K562 (cell line): Measurements from ENCODE around the gene SLC25A45. TPM values are rescaled to one million over a fixed set of nuclear protein-coding genes. Genes with fewer than 3 reads are reported as not detected.

Experiments
- ATF1 ChIP-seq, 2 experiments: fragments of 450-650 bp in 1 of 2; IDR thresholded peaks; 2 replicates each; pipeline ENCODE4 v1.6.1; 2016; ENCODE audit warnings: missing compliant biosample characterization in 1 of 2, missing genetic modification characterization in 1 of 2
- ATF4 ChIP-seq: fragments of 450-650 bp; formaldehyde crosslinking; IDR thresholded peaks from 2 replicates; pipeline ENCODE4 v1.4.0; 2022; ENCODE audit warnings: mild to moderate bottlenecking, moderate library complexity
- CEBPB ChIP-seq: fragments of 450-650 bp; IDR thresholded peaks from 2 replicates; pipeline ENCODE4 v1.6.1; 2016; ENCODE audit warnings: missing genetic modification characterization, missing compliant biosample characterization
- CSDE1 ChIP-seq, 2 experiments: fragments of 450-650 bp; IDR thresholded peaks; 2 replicates each; pipeline ENCODE4 v1.6.1; 2016; ENCODE audit warnings: mild to moderate bottlenecking in 1 of 2
- ETV1 ChIP-seq: fragments of 450-650 bp; conservative IDR thresholded peaks from 2 replicates; pipeline ENCODE4 v1.6.1; 2016; ENCODE audit warnings: missing genetic modification characterization, control low read depth, low read depth, missing compliant biosample characterization
- FOXM1 ChIP-seq, 2 experiments: fragments of 450-650 bp in 1 of 2; sonication (generic) in 1 of 2; formaldehyde crosslinking in 1 of 2; IDR thresholded peaks; 2 replicates each; pipeline versions ENCODE4 v1.6.1 to v1.9.0; 2017 to 2022; ENCODE audit warnings: low read depth in 2 of 2, mild to moderate bottlenecking in 2 of 2, missing genetic modification reagents in 1 of 2, moderate library complexity in 1 of 2
- GABPB1 ChIP-seq: sonication (generic); formaldehyde crosslinking; IDR thresholded peaks from 2 replicates; pipeline ENCODE4 v1.8.0; 2022; ENCODE audit warnings: mild to moderate bottlenecking, missing genetic modification reagents
- MNT ChIP-seq, 2 experiments: fragments of 450-650 bp; conservative IDR thresholded peaks; 2 replicates each; pipeline ENCODE4 v1.6.1; 2017; ENCODE audit warnings: mild to moderate bottlenecking in 2 of 2, moderate library complexity in 2 of 2
- RBM15 ChIP-seq: fragments of 200-400 bp; formaldehyde crosslinking; IDR thresholded peaks from 2 replicates; pipeline ENCODE4 v1.6.1; 2018; ENCODE audit warnings: mild to moderate bottlenecking, low read length, moderate library complexity; ENCODE audit not compliant: insufficient read depth
- RBM39 ChIP-seq: fragments of 200-400 bp; formaldehyde crosslinking; optimal IDR thresholded peaks from 2 replicates; pipeline ENCODE3; 2018; ENCODE audit warnings: low read depth, low read length
- RFX5 ChIP-seq: IDR thresholded peaks from 2 replicates; pipeline ENCODE4 v1.6.1; 2011; ENCODE audit warnings: low read depth, mild to moderate bottlenecking, improper control_type of control experiment, low read length
- ZBTB1 ChIP-seq: sonication (generic); formaldehyde crosslinking; IDR thresholded peaks from 2 replicates; pipeline ENCODE4 v1.8.1; 2023; ENCODE audit warnings: missing genetic modification reagents, low read depth, mild to moderate bottlenecking, borderline replicate concordance
- ZNF121 ChIP-seq: sonication (generic); formaldehyde crosslinking; conservative IDR thresholded peaks from 2 replicates; pipeline ENCODE4 v1.8.0; 2022; ENCODE audit warnings: missing genetic modification reagents
- ZNF324 ChIP-seq: fragments of 250-450 bp; sonication (Bioruptor Pico); IDR thresholded peaks from 2 replicates; pipeline ENCODE4 v1.4.0; 2020; ENCODE audit warnings: mild to moderate bottlenecking
- ZNF778 ChIP-seq: fragments of 450-650 bp; formaldehyde crosslinking; IDR thresholded peaks from 2 replicates; pipeline ENCODE4 v1.4.0; 2020; ENCODE audit warnings: mild to moderate bottlenecking, moderate library complexity
- polyA plus RNA-seq, 8 experiments: library from polyadenylated mRNA; depleted of rRNA in 4 of 8; stranded (reverse) in 5 of 8; unstranded in 3 of 8; fragments of >200 nt; fragmentation: Nextera tagmentation in 2 of 8; fragmentation: Illumina TruSeq in 1 of 8; extraction: Ambion mirVana in 2 of 8; extraction: Trizol in 1 of 8; gene quantifications; 2 replicates each; pipeline versions ENCODE4 v1.2.1 to v1.2.3, GENCODE V29; 2011 to 2014; ENCODE audit warnings: inconsistent platforms in 1 of 8, missing spikeins in 1 of 8
- total RNA-seq, 7 experiments: library from RNA; depleted of rRNA in 6 of 7; stranded (reverse); fragments of >200 nt in 6 of 7; fragmentation: Illumina TruSeq in 2 of 7; extraction: Trizol in 2 of 7; gene quantifications; 2 replicates each; pipeline versions ENCODE4 v1.2.1 to v1.2.3, GENCODE V29; 2011 to 2021; ENCODE audit warnings: low replicate concordance in 1 of 7
- TF ChIP-seq, protein P1 (sequence below): sonication (generic); IDR thresholded peaks from 2 replicates; pipeline ENCODE4 v1.6.1; 2016
- TF ChIP-seq, protein P2 (sequence below): fragments of 450-650 bp; IDR thresholded peaks from 2 replicates; pipeline ENCODE4 v1.6.1; 2017; ENCODE audit warnings: mild to moderate bottlenecking, moderate library complexity
- TF ChIP-seq, protein P3 (sequence below): sonication (generic); formaldehyde crosslinking; IDR thresholded peaks from 2 replicates; pipeline ENCODE4 v1.8.1; 2023; ENCODE audit warnings: mild to moderate bottlenecking, missing genetic modification reagents
- TF ChIP-seq, protein P4 (sequence below), 2 experiments: fragments of 450-650 bp; IDR thresholded peaks; 2 replicates each; pipeline ENCODE4 v1.6.1; 2016

SLC25A45 gene
- total and polyA plus RNA-seq, 9 of the 15 experiments (the other 6 are each of a cell fraction or from before 2014, with no cell fraction given), result 0.15 to 2.3 (median 0.68) TPM

DNA sequence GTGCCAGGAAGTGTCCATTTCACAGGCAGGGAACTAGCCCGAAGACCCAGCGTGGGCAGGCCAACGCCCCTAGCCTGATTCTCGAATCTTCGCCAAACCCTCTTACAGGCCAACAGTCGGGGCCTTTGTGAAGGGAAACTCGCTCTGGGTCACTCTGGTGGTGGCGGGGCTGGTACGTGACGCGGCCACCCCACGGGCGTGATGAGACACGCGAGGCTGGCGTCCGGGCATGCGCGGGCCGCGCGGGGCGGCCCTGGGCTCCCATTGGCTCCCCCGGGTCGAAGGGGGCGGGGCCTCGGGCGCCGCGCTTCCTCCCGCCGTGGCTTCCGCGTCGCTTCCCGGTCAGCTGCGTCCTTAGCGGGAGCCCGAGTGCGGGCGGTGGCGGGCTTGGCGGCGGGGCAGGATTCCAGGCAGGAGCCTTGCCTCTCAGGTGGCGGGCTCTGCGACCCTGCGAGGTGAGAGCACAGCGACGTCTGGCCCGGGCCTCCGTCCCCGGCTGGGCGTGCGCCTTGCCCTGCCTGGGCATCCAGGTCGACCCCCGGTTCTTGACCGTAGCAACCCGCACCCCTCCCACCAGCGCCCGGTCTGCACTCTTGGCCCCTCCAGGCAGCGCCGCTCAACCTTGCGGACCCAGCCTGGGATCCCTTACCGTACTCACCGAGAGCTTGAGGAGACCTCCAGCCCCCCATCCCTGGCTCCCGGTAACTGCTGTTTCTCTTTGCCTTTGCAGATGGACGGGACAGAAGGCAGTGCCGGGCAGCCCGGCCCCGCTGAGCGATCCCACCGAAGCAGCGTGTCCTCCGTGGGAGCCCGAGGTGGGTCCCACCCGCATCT, 4.1 kb upstream of the SLC25A45 start, which contains the start of gene FRMD8 (continued):
- TF ChIP-seq, protein P1, sequence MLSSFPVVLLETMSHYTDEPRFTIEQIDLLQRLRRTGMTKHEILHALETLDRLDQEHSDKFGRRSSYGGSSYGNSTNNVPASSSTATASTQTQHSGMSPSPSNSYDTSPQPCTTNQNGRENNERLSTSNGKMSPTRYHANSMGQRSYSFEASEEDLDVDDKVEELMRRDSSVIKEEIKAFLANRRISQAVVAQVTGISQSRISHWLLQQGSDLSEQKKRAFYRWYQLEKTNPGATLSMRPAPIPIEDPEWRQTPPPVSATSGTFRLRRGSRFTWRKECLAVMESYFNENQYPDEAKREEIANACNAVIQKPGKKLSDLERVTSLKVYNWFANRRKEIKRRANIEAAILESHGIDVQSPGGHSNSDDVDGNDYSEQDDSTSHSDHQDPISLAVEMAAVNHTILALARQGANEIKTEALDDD, result no peak
- TF ChIP-seq FOXM1 (IDR thresholded peaks at IDR 0.05; ENCODE audit: low read depth), result no peak
- TF ChIP-seq FOXM1 (CRISPR knock-in tag; IDR thresholded peaks at IDR 0.05; ENCODE audit: low read depth), result peak; percentile 59; the same call in 1 of the 2 replicates
- TF ChIP-seq, protein P2, sequence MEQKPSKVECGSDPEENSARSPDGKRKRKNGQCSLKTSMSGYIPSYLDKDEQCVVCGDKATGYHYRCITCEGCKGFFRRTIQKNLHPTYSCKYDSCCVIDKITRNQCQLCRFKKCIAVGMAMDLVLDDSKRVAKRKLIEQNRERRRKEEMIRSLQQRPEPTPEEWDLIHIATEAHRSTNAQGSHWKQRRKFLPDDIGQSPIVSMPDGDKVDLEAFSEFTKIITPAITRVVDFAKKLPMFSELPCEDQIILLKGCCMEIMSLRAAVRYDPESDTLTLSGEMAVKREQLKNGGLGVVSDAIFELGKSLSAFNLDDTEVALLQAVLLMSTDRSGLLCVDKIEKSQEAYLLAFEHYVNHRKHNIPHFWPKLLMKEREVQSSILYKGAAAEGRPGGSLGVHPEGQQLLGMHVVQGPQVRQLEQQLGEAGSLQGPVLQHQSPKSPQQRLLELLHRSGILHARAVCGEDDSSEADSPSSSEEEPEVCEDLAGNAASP, result no peak
- TF ChIP-seq, protein P3, sequence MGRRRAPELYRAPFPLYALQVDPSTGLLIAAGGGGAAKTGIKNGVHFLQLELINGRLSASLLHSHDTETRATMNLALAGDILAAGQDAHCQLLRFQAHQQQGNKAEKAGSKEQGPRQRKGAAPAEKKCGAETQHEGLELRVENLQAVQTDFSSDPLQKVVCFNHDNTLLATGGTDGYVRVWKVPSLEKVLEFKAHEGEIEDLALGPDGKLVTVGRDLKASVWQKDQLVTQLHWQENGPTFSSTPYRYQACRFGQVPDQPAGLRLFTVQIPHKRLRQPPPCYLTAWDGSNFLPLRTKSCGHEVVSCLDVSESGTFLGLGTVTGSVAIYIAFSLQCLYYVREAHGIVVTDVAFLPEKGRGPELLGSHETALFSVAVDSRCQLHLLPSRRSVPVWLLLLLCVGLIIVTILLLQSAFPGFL (CRISPR knock-in tag), result no peak
- TF ChIP-seq RBM39, result no peak
- no peak for TF ChIP-seq CSDE1 (IDR thresholded peaks at IDR 0.05)
- TF ChIP-seq, protein P4, sequence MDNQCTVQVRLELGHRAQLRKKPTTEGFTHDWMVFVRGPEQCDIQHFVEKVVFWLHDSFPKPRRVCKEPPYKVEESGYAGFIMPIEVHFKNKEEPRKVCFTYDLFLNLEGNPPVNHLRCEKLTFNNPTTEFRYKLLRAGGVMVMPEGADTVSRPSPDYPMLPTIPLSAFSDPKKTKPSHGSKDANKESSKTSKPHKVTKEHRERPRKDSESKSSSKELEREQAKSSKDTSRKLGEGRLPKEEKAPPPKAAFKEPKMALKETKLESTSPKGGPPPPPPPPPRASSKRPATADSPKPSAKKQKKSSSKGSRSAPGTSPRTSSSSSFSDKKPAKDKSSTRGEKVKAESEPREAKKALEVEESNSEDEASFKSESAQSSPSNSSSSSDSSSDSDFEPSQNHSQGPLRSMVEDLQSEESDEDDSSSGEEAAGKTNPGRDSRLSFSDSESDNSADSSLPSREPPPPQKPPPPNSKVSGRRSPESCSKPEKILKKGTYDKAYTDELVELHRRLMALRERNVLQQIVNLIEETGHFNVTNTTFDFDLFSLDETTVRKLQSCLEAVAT (IDR thresholded peaks at IDR 0.05), result no peak; a peak in 1 of 4 replicates
- TF ChIP-seq ETV1 (tag), result no peak; the same call in 1 of the 2 replicates
- peak; percentile 46; the same call in 1 of the 2 replicates for TF ChIP-seq GABPB1
- TF ChIP-seq ATF1 (CRISPR knock-in tag; IDR thresholded peaks at IDR 0.05), result no peak; the same call in 1 of the 2 replicates
- peak; percentile 85 for TF ChIP-seq ATF1 (tag; IDR thresholded peaks at IDR 0.05)
- no peak for TF ChIP-seq ZBTB1
- TF ChIP-seq CEBPB, result no peak
- TF ChIP-seq RBM15, result no peak
- TF ChIP-seq MNT (conservative IDR thresholded peaks at IDR 0.05), result peak; percentile 59 to 71
- TF ChIP-seq ZNF778, result no peak
- 0 out of 2 replicates have a peak, but pooled peaks have one; percentile 7 for TF ChIP-seq ATF4 (CRISPR knock-in tag)
- 0 out of 2 replicates have a peak, but pooled peaks have one; percentile 58 for TF ChIP-seq ZNF324
- TF ChIP-seq RFX5, result no peak
- TF ChIP-seq ZNF121 (CRISPR knock-in tag), result no peak
